Gastrocnemius medialis (tissue), 4 donors: ENCODE data around the gene ROBO1.

Source experiments
- CTCF ChIP-seq, 5 experiments: fragments of 450-650 bp in 3 of 5; fragments of 200-600 bp in 2 of 5; sonication (generic) in 2 of 5; IDR thresholded peaks in 4 of 5; conservative IDR thresholded peaks in 1 of 5; 1 replicate in 4 of 5; 2 replicates in 1 of 5; pipeline ENCODE4 v1.5.1; 2016 to 2019; ENCODE audit warnings: antibody characterized with exemption in 5 of 5, mild to moderate bottlenecking in 3 of 5, moderate library complexity in 3 of 5
- POLR2A ChIP-seq, 2 donors: fragments of 450-650 bp; IDR thresholded peaks; one replicate each; pipeline ENCODE4 v1.6.1; 2017; ENCODE audit warnings: antibody characterized with exemption in 2 of 2, mild to moderate bottlenecking in 2 of 2, moderate library complexity in 2 of 2

DNA sequence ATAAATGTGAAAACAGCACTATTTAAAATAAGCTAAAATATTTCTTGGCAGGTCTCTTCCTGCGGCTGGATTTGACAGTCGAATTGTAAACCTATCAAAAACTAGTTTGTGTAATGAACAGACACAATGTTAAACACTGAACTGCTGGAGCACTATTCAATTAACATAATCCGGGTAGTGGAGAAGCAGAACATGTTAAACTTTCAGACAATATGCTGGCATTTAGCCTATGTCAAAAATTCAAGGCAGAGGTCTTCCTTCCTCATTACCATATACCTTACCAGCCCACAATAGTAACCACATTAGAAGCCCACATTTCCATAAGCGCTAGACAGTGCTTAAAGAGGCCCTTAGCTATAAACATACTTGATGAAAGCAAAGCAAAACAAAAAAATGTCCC is 1042.9 kb downstream of the ROBO1 start:
- no peak for TF ChIP-seq CTCF (IDR thresholded peaks at IDR 0.05 in 4 of 5, conservative IDR thresholded peaks at IDR 0.05 in 1 of 5)
- TF ChIP-seq POLR2A (IDR thresholded peaks at IDR 0.05), result no peak
